ENCODE results near the gene NOB1.
"Not testable (repeated sequence)": the region's sequence is repeated elsewhere in the genome, so short reads cannot be mapped to it uniquely, and the experiment has no call there.

The NOB1 gene

GRCh38 chr16:69762814-69763598 lies 8.3 kb upstream of the NOB1 start:
- peak overlapping the region; percentile 96 for H3K4me3 ChIP-seq (ENCODE audit: low read depth, low read length)
- in situ Hi-C loops (cut with HindIII; ENCODE audit: low sequenced_read_pairs), result loop anchor here (25.0 kb wide), 1 partner anchor 351 kb away; the partner anchor contains the start of gene CYB5B
- DNase-seq (ENCODE audit: low read depth), result no peak
- no peak for TF ChIP-seq CTCF (IDR thresholded peaks at IDR 0.05; ENCODE audit: low read depth, low read length, missing control alignments)

- DNase-seq (ENCODE audit: low read depth), result no peak
- peak within 1 kb of the TSS; percentile 96 for H3K4me3 ChIP-seq (ENCODE audit: low read depth, low read length)
- TF ChIP-seq CTCF (IDR thresholded peaks at IDR 0.05; ENCODE audit: low read depth, low read length, missing control alignments), result no peak
- in situ Hi-C loops (cut with HindIII; ENCODE audit: low sequenced_read_pairs), result loop anchor here (25.0 kb wide), 1 partner anchor 350 kb away; the partner anchor contains the start of gene CYB5B
Observed at GRCh38 chr16:69761983-69762813, 7.5 kb upstream of the NOB1 start, which contains the start of gene WWP2. TSS of gene WWP2 (plus strand) at chr16:69762332. CDS start at chr16:69787011, 24,679 bp downstream.

GRCh38 chr16:69757375-69757774 lies 2.6 kb upstream of the NOB1 start:
- not testable (repeated sequence) for H3K4me3 ChIP-seq (ENCODE audit: low read depth, low read length); DNase-seq (ENCODE audit: low read depth)
- in situ Hi-C loops (cut with HindIII; ENCODE audit: low sequenced_read_pairs), result loop anchor here (25.0 kb wide), 1 partner anchor 345 kb away; the partner anchor contains the start of gene CYB5B

GRCh38 chr16:69756705-69757104 lies 2.0 kb upstream of the NOB1 start:
- no peak for TF ChIP-seq CTCF (IDR thresholded peaks at IDR 0.05; ENCODE audit: low read depth, low read length, missing control alignments)
- DNase-seq (ENCODE audit: low read depth), result no peak
- no peak overlapping the region for H3K4me3 ChIP-seq (ENCODE audit: low read depth, low read length)
- in situ Hi-C loops (cut with HindIII; ENCODE audit: low sequenced_read_pairs), result loop anchor here (25.0 kb wide), 1 partner anchor 344 kb away; the partner anchor contains the start of gene CYB5B

- no peak for TF ChIP-seq CTCF (IDR thresholded peaks at IDR 0.05; ENCODE audit: low read depth, low read length, missing control alignments)
- peak overlapping the region; percentile 98 for H3K4me3 ChIP-seq (ENCODE audit: low read depth, low read length)
- DNase-seq (ENCODE audit: low read depth), result no peak
- in situ Hi-C loops (cut with HindIII; ENCODE audit: low sequenced_read_pairs), result loop anchor here (25.0 kb wide), 1 partner anchor 342 kb away; the partner anchor contains the start of gene CYB5B
Observed at GRCh38 chr16:69754143-69754468, 620 bp downstream of the NOB1 start.

- H3K4me3 ChIP-seq (ENCODE audit: low read depth, low read length), result no peak overlapping the region
- no peak for DNase-seq (ENCODE audit: low read depth)
- in situ Hi-C loops (cut with HindIII; ENCODE audit: low sequenced_read_pairs), result no loop called here
- TF ChIP-seq CTCF (IDR thresholded peaks at IDR 0.05; ENCODE audit: low read depth, low read length, missing control alignments), result no peak
Observed at GRCh38 chr16:69748694-69749345, 5.9 kb downstream of the NOB1 start.

All from astrocyte of the cerebellum (primary cell).